ENCODE results near the gene CDADC1.

CDADC1 gene

DNA sequence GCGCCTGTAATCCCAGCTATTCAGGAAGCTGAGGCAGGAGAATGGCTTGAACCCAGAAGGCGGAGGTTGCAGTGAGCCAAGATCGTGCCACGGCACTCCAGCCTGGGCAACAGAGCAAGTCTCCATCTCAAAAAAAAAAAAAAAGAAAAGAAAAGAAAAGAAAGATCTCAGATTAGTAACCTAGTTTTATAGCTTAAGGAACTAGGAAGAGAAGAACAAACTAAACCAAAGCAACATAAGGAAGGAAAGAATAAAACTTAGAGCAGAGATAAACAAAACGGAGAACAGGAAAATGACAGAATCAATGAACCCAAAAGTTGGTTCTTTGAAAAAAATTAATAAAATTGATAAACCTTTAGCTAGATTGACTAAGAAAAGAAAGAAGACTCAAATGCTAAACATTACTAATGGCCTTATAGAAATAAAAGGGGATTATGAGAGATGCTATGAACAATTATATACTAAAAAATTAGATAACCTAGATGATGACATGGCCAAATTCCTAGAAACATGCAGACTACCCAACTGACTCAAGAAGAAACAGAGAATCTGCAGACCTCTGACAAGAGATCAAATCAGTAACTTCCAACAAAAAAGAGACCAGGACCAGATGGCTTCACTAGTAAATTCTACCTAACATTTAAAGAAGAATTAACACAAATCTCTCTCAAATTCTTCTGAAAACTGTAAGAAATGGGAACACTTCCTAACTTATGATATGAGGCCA lies 68.2 kb downstream of the CDADC1 start:
- DNase-seq (ENCODE audit: low read depth) = no peak
- H3K4me3 ChIP-seq (ENCODE audit: control insufficient read depth, low read depth, low read length) = no peak overlapping the region
- TF ChIP-seq, protein P1, sequence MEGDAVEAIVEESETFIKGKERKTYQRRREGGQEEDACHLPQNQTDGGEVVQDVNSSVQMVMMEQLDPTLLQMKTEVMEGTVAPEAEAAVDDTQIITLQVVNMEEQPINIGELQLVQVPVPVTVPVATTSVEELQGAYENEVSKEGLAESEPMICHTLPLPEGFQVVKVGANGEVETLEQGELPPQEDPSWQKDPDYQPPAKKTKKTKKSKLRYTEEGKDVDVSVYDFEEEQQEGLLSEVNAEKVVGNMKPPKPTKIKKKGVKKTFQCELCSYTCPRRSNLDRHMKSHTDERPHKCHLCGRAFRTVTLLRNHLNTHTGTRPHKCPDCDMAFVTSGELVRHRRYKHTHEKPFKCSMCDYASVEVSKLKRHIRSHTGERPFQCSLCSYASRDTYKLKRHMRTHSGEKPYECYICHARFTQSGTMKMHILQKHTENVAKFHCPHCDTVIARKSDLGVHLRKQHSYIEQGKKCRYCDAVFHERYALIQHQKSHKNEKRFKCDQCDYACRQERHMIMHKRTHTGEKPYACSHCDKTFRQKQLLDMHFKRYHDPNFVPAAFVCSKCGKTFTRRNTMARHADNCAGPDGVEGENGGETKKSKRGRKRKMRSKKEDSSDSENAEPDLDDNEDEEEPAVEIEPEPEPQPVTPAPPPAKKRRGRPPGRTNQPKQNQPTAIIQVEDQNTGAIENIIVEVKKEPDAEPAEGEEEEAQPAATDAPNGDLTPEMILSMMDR (IDR thresholded peaks at IDR 0.05; ENCODE audit: control insufficient read depth, insufficient read depth, low read depth, low read length, missing control alignments) = no peak

DNA sequence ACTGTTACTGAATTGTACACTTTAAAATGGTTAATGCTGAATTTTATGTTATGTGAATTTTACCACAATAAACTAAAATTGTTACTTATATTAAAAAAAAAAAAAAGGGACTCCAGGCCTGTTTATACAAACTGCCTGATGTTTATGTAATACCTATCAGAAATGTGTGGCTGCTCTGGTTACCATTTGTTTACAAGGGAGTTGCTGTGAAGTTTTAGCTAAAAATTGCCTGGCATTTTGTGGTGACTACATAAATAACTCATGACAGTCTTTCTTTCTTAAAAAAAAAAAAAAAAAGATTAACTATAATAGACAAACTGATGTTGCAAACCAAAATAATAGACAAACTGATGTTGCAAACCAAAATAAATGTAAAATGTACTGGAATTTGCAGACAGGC lies 71.8 kb downstream of the CDADC1 start:
- DNase-seq (ENCODE audit: low read depth) = peak; percentile 45
- H3K4me3 ChIP-seq (ENCODE audit: control insufficient read depth, low read depth, low read length) = no peak overlapping the region
- TF ChIP-seq, protein P1 (IDR thresholded peaks at IDR 0.05; ENCODE audit: control insufficient read depth, insufficient read depth, low read depth, low read length, missing control alignments) = no peak

DNA sequence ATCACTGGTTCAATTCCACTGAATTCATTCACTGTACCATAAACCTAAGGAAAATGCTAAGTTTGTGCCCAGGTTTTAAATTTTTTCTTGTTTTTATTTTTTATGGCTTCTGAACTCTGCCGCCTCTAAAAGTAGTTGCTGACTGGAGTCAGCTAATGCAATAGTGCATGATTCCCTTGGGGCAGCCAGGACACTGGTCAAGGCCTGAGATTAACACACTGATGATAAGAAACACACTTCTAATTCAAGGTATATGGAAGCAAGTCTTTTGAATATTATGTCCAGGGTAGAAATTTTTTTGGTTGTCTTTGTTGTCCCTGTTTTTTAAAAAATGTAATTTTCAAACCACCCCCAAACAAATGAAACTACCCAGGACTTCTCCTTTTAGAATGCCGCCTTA lies 72.2 kb downstream of the CDADC1 start:
- TF ChIP-seq, protein P1 (IDR thresholded peaks at IDR 0.05; ENCODE audit: control insufficient read depth, insufficient read depth, low read depth, low read length, missing control alignments) = no peak
- H3K4me3 ChIP-seq (ENCODE audit: control insufficient read depth, low read depth, low read length) = no peak overlapping the region
- DNase-seq (ENCODE audit: low read depth) = no peak

DNA sequence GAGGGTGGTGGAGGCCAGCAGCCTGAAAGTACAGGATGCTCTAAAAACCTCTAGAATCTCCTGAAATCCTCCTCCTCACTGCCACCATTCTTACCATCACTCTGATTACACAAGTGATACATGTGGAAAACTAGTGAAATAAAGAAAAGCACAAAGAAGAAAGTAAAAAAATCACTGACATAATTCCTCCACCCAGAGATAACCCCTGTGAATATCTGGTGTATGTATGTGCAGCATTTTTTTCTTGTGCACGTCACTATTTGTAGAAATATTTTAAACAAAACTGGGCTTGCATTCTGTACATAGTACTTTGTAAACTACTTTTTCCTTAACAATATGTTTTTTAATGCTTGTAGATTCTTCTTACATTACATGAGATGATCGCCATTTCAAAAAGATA lies 73.2 kb downstream of the CDADC1 start:
- TF ChIP-seq, protein P1 (IDR thresholded peaks at IDR 0.05; ENCODE audit: control insufficient read depth, insufficient read depth, low read depth, low read length, missing control alignments) = no peak
- H3K4me3 ChIP-seq (ENCODE audit: control insufficient read depth, low read depth, low read length) = no peak overlapping the region
- no peak for DNase-seq (ENCODE audit: low read depth)

DNA sequence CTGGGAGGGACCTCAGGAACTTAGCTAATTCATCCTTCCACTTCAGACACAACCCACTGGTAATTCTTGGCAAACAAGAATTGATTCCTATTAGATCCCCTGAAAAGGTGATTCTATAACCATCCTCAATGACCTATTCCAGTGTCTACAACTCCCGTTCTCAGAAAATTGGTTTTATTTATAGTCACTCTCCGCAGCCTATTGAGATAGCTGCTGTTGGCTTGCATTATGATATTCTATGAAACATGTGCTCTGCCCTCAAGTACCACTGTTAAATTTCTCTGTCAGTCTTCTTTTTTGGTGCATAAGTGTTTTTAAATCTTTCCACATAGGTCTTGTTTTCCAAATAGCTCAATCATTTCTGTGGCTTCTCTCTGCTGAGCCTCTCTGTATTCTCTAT lies 75.0 kb downstream of the CDADC1 start:
- TF ChIP-seq, protein P1 (IDR thresholded peaks at IDR 0.05; ENCODE audit: control insufficient read depth, insufficient read depth, low read depth, low read length, missing control alignments) = no peak
- no peak overlapping the region for H3K4me3 ChIP-seq (ENCODE audit: control insufficient read depth, low read depth, low read length)
- no peak for DNase-seq (ENCODE audit: low read depth)

DNA sequence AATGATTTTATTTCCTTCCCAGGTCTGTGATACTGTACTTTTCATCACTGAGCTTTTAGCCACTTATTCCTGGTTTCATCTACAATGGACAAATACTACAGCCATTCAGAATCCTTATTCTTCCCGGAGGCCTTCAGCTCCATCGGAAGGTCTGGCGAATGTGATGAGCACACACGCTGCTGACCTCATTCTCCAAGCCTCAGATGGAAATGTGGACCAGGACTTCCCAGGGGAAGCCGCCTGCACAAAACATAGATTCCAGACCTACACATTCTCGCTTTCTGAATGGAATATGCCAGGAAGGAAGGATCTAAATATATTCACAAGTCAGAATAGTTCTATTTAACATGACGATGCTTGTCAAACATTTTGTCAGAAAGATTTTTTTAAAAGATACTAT lies 75.6 kb downstream of the CDADC1 start:
- TF ChIP-seq, protein P1 (IDR thresholded peaks at IDR 0.05; ENCODE audit: control insufficient read depth, insufficient read depth, low read depth, low read length, missing control alignments) = no peak
- no peak for DNase-seq (ENCODE audit: low read depth)
- H3K4me3 ChIP-seq (ENCODE audit: control insufficient read depth, low read depth, low read length) = no peak overlapping the region

All from AG09309 (cell line).